GM12801 (cell line): ENCODE data around the gene ABCF2.

Experiments used
- TF ChIP-seq, protein P1 (sequence below): IDR thresholded peaks from one replicate; pipeline ENCODE4 v1.5.1; 2011; ENCODE audit warnings: control low read depth; ENCODE audit not compliant: insufficient read length; ENCODE audit errors: extremely low read depth

The ABCF2 gene

DNA sequence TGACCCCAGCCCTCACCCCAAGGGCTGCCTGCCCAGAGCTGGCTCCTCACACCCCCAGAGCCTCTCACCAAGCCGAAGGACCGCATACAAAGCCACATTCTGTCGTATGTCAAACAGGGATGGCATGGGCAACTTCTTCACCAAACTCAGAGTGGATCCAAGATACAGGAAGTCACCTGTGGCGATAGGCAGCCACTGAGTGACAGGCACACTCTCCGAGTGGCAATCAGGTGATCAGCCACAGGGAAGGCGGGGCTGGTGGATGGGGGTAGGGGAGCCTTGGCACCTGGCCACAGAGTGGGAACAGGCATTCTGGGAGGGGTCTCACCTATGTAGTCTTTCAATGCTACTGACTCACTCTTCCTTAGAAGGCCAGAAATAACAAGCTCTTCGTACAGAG, 32.8 kb downstream of the ABCF2 start:
- TF ChIP-seq, protein P1, sequence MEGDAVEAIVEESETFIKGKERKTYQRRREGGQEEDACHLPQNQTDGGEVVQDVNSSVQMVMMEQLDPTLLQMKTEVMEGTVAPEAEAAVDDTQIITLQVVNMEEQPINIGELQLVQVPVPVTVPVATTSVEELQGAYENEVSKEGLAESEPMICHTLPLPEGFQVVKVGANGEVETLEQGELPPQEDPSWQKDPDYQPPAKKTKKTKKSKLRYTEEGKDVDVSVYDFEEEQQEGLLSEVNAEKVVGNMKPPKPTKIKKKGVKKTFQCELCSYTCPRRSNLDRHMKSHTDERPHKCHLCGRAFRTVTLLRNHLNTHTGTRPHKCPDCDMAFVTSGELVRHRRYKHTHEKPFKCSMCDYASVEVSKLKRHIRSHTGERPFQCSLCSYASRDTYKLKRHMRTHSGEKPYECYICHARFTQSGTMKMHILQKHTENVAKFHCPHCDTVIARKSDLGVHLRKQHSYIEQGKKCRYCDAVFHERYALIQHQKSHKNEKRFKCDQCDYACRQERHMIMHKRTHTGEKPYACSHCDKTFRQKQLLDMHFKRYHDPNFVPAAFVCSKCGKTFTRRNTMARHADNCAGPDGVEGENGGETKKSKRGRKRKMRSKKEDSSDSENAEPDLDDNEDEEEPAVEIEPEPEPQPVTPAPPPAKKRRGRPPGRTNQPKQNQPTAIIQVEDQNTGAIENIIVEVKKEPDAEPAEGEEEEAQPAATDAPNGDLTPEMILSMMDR = no peak

DNA sequence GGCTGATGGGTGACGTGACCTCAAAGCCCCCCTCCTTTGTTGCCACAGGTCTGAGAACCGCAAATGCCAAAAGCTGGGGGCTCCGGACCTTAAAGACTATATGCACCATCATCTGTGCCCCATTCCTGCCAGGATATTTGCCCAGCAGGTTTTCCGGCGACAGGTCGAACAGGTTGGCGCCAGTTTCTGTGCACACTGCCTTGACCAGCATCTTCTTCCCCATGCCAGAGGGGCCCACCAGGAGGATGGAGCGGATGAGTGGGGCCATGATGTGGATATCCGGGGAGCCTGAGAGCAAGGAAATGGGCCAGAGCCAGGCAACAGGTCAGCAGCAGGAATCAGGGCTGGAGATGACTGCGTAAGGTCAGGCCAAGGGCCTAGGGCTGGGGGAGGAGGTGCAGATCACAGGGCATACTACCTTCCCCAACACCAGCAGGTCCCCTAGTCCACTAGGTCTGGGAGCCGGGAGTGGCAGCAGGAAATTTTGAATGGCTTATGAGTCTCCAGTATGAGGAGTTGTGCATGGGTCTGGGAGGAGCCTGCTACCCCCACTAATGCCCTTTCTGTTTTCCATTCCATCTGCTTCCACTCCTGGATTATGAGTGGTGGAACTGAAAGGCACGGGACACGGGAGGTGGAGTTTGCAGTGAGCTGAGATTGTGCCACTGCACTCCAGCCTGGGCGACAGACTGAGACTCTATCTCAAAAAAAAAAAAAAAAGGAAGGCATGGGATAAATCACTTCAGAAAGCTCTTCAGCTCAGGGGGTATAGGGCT, 33.6 kb downstream of the ABCF2 start:
- TF ChIP-seq, protein P1 = no peak

GRCh38 chr7:151192002-151192539, 34.9 kb downstream of the ABCF2 start:
- TF ChIP-seq, protein P1 = no peak

- TF ChIP-seq, protein P1 = no peak
Observed at GRCh38 chr7:151191544-151191943, 35.5 kb downstream of the ABCF2 start.

DNA sequence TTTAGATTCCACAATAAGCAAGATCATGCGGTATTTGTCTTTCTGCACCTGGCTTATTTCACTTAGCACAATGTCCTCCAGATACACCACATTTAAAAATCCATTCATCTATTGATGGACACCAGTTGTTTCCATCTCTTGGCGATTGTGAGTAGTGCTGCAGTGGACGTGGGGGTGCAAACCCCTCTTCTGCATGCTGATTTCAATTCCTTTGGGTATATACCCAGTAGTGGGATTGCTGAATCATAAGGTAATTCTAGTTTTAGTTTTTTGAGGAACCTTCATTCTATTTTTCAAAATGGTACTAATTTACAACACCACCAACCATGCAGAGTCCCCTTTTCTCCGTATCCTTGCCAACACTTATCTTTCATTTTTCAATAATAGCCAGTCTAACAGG, 38.0 kb downstream of the ABCF2 start:
- TF ChIP-seq, protein P1 = no peak

DNA sequence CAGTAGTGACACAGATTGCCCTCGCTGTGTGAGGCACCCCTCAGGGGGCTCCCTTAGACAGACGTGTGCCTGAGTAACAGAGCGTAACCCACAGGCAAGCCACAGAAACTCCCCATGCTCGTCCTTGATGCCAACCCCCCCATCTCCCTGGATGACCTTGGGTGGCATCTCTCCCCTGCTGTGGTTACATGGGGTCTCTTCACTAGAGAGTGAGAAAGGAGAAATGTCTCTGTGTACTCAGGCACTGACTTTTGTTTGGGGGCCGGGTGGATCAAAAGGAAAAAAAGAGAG, 38.8 kb downstream of the ABCF2 start:
- TF ChIP-seq, protein P1 = no peak

- TF ChIP-seq, protein P1 = no peak
Observed at GRCh38 chr7:151187409-151188251, 39.4 kb downstream of the ABCF2 start.
